HS-27A (cell line): ENCODE data around the gene KCNJ12.

Source experiments
- DNase-seq: peaks from one replicate; pipeline ENCODE4 v3.0.0-alpha.2; 2012; ENCODE audit warnings: low read depth, missing footprints

The KCNJ12 gene

DNA sequence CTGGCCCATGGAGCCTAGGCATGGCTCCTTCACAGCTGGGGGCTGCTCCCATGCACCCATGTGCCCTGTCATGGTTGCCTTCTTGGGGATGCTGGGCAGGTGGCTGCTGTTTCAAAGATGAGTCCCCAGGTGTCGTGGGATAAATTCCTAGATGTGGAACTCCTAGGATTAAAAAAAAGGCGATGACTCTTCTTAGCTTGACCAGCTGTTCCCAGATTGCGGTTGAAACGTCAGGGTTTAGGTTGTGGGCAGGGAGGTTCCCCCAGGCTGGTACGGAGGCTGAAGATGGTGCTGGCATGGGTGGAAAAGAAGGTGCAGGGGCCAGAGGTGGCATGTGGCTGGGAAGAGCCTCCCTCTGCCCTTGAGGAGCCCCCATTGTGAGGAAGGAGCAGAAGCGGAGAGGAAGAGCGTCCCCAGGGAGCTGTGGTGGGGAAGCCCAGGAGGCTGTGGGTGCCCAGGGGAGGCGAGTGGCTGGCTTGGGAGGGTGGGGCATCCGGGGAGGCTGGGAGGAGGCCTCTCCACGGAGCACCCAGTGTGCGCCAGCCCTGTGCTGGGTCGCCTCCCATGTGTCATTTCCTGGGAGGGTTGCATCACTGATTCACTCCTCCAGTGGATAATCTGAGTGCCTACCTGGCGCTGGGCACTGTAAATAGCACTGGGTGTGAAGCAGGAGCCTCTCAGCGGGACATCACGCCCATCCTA lies 7.5 kb upstream of the KCNJ12 start:
- no peak for DNase-seq

DNA sequence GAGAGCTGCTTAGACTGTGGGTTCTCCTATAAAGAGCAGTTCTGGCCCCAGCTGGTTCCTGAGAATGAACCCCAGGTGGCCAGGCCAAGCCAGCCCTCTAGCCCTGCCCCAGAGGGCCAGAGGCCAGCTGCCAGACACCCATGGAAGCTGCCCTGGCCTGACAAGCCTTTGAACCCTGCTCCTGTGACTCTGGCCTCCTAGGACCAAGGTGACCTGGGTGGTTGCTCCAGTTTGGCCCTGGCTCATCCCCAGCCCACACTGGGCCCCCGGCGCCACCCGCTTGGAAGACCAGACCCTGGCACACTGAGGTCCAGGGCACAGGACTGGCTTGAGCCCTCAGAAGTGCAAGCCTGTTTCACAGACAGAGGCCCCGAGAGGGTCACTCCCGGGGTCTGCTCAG lies 6.8 kb upstream of the KCNJ12 start:
- DNase-seq: no peak

DNA sequence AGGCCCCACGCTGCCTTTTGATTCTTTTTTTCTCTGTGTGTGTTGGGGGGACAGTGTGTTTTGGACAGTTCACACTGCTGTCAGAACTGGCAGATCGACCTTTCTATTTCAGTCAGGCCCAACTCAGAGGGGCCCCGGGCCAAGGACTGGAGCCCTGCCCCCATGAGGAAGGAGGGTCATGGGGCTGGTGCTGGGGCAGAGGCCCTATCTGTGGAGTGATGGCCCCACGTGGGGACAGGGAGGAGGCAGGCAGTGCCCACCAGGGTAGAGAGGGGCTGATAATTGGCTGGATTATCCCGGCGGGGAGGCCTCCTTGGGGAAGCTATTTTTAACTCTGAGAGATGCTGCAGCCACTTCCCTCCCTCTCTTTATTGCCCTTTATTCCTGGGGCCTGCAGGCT lies 5.7 kb upstream of the KCNJ12 start:
- no peak for DNase-seq

DNA sequence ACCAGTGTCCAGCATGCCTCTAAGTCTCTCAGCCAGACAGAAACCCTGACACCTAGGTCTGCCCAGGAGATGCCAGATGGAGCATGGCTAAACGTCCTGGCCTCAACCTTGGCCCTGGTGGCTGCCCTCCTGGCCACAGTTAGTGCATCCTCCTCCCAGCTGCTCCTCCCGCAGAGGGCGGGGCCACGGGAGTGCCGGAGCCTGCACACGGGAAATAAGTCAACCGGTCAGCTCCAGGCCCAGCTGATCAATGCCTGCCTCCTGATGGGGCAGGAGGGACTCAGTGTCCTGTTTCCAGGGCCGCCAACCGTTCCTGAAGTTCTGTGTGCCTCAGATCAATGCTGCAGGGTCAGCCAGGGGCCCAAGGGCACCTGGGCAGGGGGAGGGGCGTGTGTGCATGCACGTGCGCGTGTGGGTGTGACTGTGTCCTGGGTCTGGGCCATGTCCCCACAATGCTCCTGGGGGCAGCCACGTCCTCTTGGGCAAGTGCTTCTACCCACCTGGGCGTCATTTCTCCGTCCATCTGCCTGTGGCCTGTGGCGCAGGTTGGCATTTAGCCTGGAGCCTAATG lies 4.6 kb upstream of the KCNJ12 start:
- no peak for DNase-seq

DNA sequence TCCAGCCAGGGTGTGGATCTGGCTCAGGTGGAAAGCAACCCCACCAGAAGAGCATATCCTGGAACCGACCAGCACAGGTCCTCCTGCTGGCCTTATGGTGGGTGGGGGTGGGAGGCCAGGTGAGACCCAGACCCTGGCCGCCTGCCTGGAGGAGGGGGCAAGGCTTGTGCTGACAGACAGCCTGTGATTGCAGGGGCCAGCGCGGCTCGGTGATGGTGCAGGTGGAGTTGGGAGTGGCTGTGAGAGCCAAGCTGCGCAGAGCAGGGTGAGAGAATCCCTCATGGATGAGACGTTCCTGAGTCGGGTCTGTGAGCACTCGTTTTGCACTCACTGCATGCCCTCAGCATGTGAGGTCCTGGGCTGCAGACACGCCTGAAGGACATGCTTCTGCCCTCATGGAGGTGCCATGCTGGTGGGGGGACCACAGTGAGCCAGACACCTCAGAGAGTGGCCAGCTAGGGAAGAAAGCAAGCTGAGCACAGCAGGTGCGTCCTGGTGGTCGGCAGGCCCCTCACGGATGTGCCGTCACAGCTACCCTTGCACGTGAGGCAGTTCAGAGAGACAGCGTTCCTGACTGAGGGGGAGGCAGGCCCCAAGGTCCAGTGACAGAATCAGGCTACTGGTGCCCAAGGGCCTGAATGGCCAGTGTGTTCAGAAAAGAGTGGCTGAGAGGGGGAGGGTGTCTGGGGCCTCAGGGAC lies 3.8 kb upstream of the KCNJ12 start:
- DNase-seq: no peak

DNA sequence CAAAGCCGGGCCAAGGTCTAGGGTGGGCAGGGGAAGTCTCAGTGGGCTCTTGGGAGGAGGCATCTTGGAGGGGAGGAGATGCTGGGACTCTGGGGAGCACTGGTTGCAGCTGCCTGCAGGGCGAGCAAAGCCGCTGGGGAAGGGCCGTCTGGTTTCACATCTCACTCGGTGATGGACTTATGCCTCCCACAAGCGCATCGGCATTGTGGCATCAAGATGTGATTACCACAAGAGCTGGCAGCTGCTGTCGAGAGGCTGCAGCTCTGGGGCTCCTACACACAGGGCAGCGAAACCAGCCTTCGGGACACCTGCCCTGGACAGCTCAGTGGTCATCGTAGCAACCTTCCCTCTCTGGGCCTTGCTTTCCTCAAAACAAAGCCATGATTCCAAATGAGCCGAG lies 3.1 kb upstream of the KCNJ12 start:
- no peak for DNase-seq

DNA sequence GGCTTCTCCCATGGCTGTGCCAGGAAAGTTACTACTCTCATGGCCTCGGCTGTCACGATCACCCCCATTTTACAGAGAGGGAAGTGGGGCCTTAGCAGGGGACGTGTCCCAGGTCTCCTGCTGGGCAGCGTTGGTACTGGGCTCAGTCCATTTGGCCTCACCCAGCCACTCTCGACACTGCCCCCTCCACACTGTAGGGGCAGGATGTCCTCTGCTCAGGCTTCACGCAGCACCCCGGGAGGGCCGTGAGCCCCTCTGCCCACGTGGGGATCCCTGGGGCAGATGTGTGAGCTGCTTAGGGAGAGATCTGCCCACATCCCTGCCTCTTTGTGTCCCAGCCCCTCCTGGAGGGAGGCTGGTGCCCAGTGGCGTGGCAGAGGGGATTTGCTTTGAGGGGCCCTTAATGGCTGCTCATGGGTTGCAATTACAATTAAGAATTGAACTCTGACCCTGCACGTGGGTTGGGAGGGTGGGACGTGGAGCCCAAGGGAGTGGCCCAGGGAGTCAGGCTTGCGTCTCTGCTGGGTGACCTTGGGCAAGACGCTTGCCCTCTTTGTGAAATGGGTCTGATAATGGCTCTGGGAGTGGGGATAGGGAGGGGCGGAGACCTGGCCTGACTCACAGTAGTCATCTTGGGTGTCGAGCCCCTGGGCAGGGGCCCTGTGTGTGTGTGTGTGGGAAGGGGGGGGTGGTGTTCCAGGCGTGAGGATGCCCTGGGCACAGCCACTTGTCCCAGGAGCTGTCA lies 2.3 kb upstream of the KCNJ12 start:
- no peak for DNase-seq

DNA sequence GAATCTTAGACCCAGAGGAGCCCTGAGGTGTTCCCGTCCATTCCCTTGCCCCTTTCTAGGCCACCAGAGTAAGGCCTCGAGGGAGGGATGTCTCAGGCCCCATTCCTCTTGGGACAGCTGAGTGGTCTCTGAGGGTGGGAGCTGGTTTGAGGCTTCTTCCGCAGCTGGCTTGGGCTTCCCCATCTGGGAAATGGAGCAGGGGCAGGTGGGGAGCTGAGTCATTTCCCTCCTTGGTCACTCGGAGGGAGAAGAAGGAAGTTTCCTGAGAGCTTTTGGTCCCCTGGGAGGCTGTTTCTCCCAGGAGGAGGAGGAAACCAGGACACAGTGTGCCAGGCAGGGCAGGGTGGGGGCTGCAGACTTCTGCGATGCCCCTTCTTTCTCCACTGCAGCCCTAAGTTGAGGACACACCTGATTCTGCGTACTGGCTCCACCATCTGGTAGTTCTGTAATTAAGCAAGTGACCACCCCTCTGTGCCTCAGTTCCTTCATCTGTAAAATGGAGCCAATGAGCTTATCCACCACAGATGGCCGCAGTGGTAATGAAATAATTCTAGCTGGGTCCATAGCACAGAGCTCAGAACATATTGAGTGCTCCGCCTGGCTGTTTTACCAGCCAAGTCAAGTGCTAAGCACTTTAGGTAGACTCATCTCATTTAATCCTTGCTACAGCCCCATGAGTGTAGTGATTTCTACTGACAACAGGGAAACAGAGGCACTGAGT lies 1.6 kb upstream of the KCNJ12 start:
- DNase-seq: peak; percentile 11

DNA sequence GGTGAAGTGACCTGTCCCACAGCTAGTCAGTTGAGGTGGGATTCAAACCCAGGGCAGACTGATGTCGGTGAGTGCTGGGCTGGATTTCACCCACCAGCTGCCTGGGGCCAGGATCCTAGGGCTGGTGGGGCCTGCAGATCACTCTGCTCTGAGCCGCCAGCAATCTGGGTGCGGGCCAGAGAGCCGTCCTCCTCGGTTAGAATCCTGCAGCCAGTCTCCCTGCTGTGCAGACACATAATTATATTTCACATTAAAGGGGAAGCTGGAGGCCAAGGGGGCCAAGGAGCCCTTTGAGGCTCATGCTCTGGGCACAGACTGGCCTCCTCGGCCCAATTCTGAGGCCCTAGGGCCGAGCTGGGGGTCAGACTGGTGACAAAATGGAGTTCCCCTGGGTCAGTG lies 996 bp upstream of the KCNJ12 start:
- DNase-seq: no peak

DNA sequence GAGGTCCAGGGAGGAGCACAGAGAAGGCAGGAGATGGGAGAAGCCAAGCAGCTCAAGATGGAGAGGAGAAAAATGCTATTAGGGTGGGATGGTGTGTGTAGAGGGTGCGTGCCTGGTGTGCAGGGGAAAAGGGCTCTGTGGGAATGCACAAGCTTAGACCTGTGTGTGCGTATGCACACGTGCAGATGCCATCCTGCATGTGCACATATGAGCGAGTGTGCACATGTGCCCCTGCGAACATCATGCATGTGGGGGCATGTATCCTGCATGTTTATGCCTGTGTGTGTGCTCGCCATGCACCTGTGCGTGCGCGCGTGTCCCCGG lies 438 bp upstream of the KCNJ12 start:
- DNase-seq: no peak

DNA sequence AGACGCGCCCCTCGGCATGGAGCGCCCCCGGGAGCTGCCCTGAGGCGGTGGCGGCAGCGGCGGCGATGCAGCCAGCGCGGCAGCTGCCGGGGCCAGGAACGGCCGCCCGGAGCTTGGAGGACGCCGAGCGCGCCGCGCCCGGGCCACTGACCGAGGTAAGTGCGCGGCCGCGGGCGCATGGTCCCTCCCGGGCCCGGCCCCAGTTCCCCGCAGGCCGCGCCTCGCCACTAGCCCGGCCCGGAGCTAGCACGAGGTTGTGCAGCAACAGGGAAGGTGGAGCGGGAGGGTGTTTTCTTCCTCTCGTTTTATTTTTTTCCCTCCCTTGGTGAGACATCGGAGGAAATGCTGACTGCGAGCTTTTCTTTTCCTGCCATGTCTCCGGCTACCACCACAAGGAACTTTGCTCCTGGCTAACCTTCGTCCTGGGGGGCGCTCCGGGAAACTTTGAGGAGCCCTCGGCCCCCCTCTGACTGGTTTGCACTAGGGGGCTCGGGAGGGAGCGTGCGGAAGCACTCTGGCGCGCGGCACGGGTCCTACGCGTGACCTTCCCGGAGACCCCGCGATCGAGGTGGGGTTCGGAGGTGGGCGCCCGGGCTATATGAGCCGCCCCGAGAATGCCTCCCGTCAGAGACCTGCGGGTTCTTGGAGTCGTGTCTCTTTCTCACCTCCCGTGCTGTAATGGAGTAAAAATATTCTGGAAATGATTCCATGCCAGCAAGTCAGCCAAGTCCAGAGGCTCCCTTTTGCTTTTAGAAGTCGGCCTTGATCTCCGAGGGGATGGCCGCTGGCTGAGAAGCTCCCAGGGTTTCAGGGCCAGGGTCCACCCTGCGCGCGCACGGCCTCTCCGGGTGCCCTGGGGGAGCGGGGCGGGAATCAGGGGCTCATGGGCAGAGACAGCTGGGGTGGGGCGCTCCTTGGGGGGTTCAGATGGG lies 868 bp downstream of the KCNJ12 start:
- DNase-seq: no peak

DNA sequence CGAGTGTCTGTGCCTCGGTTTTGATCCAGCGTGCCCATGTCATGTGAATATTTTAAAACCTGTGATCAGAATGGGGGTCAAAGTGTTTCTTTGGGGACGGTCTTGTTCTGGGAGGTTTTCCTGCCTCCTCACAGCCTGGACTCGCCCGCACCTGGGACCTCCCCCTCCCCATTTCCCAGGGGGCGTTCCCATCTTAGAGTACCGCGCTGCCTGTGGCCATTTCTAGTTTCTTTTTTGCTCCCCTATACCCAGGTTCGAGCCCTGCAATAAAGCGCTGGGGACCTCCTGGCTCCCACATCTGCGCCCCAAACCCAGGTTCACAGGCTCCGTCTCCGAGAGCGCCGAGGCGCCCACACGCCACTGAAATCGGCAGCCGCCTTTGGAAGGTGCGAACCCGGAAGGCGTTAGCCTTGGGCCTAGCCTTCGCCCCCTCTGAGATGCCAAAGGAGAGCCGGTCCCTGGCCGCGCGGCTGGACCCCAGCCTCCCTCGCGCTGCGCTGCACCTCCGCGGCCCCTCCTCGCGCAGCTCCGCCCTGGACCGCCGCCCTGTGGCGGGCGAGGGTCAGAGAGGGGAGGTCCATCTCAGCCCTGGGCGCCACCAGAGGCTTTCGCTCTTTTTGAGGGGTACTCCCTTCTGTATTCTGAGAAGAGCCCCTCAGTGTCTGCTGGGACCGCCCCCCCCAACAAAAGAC lies 1.7 kb downstream of the KCNJ12 start:
- DNase-seq: no peak

DNA sequence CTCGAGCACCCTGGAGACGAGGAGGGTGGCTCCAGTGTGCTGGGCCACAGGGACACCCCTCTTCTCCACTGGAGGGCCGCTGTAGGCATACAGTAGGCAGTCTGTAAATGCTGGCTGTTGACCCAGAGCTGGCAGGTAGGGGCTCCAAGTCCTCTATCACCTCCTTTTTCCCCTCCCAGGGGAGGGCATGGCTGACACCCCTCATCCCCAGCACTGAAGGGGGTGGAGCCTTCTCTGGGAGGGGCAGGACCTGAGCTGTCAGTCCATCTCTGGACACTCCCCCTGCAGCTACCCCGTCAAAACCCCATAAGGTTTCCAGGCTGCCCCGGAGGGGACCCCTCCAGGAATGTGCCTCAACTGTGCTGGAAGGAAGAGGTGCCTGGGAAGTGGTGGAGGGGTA lies 2.4 kb downstream of the KCNJ12 start:
- DNase-seq: no peak

DNA sequence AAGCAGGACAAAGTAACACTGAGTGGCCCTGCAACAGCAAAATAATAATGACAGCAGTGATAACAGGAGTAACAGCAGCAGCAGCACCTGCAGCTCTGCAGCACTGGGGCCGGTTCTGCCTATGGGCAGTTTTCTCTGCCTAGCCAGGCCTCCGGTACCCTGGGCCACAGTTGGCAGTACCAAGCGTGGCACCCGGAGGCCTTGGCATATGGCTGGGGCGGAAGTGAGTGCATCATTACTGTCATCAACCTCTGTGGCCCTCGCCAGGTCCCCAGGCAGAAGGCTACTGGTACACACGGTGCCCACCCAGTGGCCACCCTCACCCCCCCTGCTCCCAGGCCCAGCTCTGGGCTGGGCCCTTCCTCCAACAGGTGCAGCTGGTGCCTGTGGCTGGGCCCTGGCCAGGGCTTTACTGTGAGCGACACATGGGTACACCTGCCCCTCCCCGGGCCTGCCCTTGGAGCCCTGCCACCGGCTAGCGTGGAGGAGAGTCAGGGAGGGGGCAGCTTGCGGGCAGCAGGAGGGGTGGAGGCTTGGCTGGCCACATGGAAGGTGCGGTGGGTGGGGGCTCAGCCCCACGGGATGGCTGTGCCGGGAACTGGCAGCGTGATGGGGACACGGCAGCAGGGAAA lies 3.0 kb downstream of the KCNJ12 start:
- no peak for DNase-seq

DNA sequence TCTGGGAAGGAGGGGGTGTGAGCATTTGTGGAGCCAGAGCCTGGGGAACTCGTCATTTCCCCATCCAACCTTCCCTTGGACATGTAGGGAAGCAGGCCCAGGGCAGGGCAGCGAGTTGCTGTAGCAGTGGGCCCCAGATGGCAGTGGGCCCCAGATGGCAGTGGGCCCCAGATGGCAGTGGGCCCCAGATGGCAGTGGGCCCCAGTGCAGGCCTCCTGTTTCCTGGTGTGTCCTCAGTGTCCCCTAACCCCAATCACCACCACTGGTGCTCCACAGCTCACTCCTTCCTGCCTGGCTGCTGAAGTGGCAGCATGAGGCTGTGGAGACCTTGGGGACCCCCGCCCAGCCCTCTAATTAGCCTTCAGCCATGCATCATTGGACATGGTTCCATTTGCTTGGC lies 4.5 kb downstream of the KCNJ12 start:
- no peak for DNase-seq

DNA sequence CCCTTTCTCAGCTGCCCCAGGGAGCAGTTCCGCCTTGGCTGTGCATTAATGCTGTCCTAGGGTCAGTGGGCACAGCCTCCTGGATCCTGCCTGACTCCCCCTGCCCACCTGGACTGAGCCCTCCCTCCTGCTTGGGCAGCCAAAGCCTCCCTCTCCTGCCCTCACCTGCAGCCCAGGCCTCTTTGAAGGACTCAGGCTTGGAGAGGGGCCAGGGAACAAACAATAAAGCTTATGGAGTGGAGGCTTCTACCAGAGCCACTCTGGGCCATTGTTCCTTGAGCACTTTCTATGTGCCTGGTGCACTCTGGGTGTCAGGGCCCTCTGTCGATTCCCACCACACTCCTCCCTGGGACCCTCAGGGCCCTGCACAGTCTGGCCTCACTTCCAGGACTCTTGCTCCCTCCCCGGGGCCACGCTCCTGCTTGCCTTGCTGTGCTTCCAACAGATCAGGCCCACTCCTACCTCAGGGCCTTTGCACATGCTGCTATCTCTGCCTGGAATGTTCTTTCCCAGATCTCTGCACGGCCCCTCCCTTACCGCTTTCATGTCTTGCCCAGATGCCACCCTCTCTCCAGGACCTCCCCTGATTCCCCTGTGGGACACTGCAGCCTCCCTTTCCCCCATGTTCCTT lies 5.0 kb downstream of the KCNJ12 start:
- no peak for DNase-seq

DNA sequence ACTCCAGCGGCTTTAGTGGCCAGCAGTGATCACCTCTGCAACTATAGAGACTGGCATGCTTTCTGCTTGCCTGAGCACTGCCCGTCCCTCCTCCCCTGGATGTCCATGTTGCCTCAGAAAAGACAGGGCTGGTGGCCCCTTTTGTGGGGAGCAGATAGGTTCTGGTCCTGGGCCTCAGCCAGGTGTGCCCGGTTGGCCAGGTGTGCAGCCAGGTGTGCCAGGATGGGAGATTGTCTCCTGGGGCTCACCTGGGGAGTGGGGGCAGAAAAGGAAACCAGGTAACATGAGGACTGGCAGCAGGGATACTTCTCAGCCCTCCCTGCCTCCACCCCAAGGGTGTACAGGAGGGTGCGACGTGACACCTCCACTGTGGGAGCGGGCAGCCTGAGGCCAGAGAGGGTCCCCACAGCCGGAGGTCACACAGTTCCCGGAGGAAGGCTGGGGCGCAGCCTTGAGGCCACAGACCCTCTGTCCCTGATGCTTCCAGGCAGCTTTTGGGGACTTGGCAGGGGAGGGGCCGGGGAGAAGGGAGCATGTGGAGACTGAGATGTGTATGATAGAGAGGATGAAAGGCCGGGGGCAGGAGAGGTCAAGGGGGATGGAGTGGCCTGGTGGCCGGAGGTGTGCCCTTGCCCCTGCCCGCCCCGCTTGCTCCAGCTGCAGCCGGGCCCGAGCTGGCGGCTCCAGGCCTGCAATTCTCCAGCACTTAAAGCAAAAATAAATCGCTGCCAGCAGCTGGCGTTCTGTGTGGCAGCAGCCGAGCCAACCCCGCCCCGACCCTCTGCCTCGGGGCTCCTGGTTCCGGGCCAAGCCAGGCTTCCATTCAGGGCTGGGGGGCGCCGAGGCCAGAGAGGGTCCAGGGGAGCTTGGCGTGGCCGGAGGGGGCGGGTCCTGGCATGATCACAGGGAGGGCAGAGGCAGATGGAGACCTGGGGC lies 6.7 kb downstream of the KCNJ12 start:
- no peak for DNase-seq

DNA sequence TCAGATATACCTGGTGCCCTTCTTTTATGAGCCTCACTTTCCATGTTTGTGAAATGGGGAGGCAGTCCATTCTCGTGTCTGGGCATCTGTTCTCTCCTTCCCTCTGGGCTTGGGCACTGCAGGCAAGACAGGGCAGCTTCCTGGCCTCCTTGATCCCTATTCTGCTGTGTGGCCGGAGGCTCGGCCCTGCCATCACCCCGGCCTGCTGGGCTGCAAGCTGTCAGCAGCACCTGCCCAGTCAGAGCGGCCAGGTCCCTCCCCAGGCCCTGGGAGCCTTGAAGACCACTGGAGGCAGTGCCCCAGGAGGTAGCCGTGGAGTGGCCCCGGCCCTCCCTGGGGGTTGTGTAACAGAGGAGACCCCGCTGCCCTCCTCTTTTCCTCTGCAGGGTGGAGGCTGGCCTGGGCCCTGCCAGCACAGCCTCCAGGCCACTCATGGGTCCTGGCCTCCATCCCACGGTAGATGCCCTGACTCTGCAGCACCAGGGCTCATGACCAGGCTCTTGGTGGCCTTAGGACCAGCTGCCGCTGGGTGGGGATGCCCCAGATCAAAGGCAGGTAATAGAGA lies 9.2 kb downstream of the KCNJ12 start:
- DNase-seq: no peak
